GM12872 (cell line): Measurements from ENCODE around the gene ATF5.

ENCODE experiments used
- TF ChIP-seq, protein P1 (sequence below): IDR thresholded peaks from 3 replicates; pipeline ENCODE4 v1.5.1; 2011; ENCODE audit warnings: low read depth, mild to moderate bottlenecking, low read length, moderate library complexity; ENCODE audit not compliant: insufficient read depth

The ATF5 gene

DNA sequence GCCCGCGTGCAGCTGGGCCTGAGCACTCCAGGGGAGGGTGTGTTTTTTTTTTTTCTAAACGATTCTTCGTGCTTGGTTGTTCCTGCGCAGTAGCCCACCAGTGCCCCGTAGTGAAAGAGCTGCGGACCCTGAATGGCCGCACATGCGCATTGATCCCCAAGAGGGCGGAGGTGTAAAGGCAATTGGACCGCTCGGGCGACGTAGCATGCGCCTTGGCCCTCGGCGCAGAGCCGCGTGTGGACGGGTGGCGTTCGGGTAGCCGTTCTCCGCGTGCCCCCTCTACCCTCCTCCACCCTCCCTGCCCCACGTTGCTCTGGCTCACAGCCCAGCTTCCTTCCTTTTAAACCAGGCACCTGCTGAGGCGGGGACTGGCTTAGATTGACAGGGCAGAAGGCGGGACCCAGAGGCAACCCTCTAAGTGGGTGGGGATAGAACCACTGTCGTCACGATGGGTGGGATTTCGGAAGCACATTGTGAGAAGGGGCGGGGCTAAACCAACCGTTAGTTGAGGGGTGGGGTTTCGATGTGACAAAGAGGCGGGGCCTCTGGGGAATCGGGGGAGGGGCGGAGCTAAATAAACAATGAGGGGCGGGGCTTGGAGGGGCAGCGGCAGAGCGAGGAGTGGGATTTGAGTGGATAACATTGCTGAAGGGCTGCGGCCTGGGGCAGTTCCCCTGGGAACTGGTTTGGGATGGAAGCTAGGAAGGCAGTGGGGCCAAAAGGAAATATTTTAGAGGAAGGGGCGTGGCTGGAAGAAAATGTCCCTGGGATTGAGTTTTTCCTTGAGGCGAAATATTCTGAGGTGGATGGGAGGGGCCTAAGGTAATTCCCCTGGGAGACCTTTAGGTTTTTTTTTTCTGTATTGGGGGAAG, 842 bp downstream of the ATF5 start:
- TF ChIP-seq, protein P1, sequence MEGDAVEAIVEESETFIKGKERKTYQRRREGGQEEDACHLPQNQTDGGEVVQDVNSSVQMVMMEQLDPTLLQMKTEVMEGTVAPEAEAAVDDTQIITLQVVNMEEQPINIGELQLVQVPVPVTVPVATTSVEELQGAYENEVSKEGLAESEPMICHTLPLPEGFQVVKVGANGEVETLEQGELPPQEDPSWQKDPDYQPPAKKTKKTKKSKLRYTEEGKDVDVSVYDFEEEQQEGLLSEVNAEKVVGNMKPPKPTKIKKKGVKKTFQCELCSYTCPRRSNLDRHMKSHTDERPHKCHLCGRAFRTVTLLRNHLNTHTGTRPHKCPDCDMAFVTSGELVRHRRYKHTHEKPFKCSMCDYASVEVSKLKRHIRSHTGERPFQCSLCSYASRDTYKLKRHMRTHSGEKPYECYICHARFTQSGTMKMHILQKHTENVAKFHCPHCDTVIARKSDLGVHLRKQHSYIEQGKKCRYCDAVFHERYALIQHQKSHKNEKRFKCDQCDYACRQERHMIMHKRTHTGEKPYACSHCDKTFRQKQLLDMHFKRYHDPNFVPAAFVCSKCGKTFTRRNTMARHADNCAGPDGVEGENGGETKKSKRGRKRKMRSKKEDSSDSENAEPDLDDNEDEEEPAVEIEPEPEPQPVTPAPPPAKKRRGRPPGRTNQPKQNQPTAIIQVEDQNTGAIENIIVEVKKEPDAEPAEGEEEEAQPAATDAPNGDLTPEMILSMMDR = no peak

DNA sequence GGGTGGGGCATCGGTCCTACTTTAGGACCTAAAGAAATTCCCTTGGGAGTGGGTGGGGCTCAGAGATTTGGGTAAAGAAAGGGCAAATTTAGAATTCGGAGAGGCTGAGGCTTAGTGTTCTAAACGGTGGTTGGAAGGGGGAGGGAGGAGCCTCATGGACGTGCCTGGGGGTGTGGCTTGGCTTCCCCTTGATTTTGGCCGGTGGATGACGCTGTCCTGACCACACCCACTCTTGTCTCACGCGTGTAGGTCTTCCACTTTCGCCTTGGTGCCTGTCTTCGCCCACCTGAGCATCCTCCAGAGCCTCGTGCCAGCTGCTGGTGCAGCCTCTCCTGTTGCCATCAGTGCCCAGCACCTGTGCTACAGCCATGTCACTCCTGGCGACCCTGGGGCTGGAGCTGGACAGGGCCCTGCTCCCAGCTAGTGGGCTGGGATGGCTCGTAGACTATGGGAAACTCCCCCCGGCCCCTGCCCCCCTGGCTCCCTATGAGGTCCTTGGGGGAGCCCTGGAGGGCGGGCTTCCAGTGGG, 1.5 kb downstream of the ATF5 start:
- TF ChIP-seq, protein P1 = no peak

GRCh38 chr19:49931293-49932040, 2.5 kb downstream of the ATF5 start:
- TF ChIP-seq, protein P1 = no peak

GRCh38 chr19:49932041-49932451, 3.0 kb downstream of the ATF5 start:
- TF ChIP-seq, protein P1 = no peak

DNA sequence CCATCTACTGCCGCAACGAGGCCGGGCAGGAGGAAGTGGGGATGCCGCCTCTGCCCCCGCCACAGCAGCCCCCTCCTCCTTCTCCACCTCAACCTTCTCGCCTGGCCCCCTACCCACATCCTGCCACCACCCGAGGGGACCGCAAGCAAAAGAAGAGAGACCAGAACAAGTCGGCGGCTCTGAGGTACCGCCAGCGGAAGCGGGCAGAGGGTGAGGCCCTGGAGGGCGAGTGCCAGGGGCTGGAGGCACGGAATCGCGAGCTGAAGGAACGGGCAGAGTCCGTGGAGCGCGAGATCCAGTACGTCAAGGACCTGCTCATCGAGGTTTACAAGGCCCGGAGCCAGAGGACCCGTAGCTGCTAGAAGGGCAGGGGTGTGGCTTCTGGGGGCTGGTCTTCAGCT, 3.7 kb downstream of the ATF5 start:
- TF ChIP-seq, protein P1 = no peak

- TF ChIP-seq, protein P1 = no peak
Measured at GRCh38 chr19:49933643-49934042, 4.6 kb downstream of the ATF5 start.

DNA sequence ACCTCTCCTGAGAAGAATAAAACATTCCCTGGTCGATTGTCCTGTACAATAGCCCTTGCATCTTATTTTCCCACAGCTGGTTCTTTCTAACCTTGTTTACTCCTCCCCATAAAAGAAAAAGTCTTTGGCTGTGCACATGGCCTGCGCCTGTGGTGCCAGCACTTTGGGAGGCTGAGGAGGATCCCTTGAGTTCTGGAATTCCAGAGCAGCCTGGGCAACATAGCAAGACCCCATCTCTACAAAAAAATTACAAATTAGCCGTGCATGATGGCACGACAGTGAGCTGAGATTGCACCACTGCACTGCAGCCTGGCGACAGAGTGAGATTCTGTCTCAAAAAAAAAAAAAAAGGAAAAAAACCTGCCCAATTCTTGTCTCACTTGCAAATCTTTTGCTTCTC, 7.5 kb downstream of the ATF5 start:
- TF ChIP-seq, protein P1 = no peak
